ENCODE measurements around the gene ME1.

DNA sequence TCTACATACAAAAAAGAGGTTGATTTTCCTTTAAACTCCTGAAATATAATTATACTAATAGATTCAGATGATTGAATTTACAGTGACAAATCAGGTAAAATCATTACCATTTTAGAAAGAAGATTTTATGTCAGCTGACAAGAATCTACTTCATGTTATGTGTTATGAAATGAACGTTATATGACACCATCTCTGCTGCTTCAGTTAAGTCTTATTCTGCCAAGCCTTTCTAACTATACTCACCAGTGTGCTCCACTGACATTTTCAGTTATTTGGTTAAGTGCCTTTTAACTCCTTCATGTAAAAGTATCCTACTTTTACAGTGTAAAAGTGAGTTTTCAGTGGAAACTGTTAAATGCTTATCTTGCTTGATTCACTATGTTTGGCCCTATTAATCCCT, 157.3 kb downstream of the ME1 start:
- TF ChIP-seq, protein P1, sequence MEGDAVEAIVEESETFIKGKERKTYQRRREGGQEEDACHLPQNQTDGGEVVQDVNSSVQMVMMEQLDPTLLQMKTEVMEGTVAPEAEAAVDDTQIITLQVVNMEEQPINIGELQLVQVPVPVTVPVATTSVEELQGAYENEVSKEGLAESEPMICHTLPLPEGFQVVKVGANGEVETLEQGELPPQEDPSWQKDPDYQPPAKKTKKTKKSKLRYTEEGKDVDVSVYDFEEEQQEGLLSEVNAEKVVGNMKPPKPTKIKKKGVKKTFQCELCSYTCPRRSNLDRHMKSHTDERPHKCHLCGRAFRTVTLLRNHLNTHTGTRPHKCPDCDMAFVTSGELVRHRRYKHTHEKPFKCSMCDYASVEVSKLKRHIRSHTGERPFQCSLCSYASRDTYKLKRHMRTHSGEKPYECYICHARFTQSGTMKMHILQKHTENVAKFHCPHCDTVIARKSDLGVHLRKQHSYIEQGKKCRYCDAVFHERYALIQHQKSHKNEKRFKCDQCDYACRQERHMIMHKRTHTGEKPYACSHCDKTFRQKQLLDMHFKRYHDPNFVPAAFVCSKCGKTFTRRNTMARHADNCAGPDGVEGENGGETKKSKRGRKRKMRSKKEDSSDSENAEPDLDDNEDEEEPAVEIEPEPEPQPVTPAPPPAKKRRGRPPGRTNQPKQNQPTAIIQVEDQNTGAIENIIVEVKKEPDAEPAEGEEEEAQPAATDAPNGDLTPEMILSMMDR (IDR thresholded peaks at IDR 0.05; ENCODE audit: low read depth, low read length, poor library complexity, severe bottlenecking), result no peak
- TF ChIP-seq EZH2phosphoT487 (IDR thresholded peaks at IDR 0.05; ENCODE audit: borderline replicate concordance, low read length), result no peak

Measured in DOHH2 (cell line).